Nephron progenitor cell (in vitro differentiated cells): ENCODE results near the gene WNK1.
A peak's percentile ranks its signal among the peaks of the same experiment; 100 is the strongest.

Experiments
- DNase-seq: peaks from one replicate; pipeline ENCODE4 v3.0.0; 2021
- H3K27ac Mint-ChIP-seq: 2 replicates; pipeline ENCODE4 v1.8.0; 2021; ENCODE audit warnings: mild to moderate bottlenecking, moderate library complexity, mixed read lengths
- H3K27me3 Mint-ChIP-seq: 2 replicates; pipeline ENCODE4 v1.8.0; 2021; ENCODE audit warnings: mild to moderate bottlenecking, low read depth, mixed read lengths; ENCODE audit not compliant: poor library complexity
- H3K36me3 Mint-ChIP-seq: 2 replicates; pipeline ENCODE4 v1.8.0; 2021; ENCODE audit warnings: low read depth, mixed read lengths
- H3K4me1 Mint-ChIP-seq: 2 replicates; pipeline ENCODE4 v1.8.0; 2021; ENCODE audit warnings: mixed read lengths
- H3K4me3 Mint-ChIP-seq: 2 replicates; pipeline ENCODE4 v1.8.0; 2021; ENCODE audit warnings: mild to moderate bottlenecking, moderate library complexity, mixed read lengths
- H3K9me3 Mint-ChIP-seq: 2 replicates; pipeline ENCODE4 v1.8.0; 2021; ENCODE audit warnings: mild to moderate bottlenecking, moderate library complexity, mixed read lengths
- CTCF ChIP-seq: fragments of 200-600 bp; sonication (generic); IDR thresholded peaks from 2 replicates; pipeline ENCODE4 v1.5.0; 2021; ENCODE audit warnings: antibody characterized with exemption

Gene WNK1

GRCh38 chr12:913919-914698, 161.7 kb downstream of the WNK1 start:
- DNase-seq: no peak
- H3K9me3 Mint-ChIP-seq: no peaks in the 10 kb centered on the region
- no peak for TF ChIP-seq CTCF
- no peak overlapping the region for H3K4me3 Mint-ChIP-seq
- peaks cover 11% of the 10 kb centered on the region for H3K4me1 Mint-ChIP-seq
- H3K27me3 Mint-ChIP-seq: no peaks in the 10 kb centered on the region
- H3K36me3 Mint-ChIP-seq: peaks cover 87% of the 10 kb centered on the region
- H3K27ac Mint-ChIP-seq: peak overlapping the region; percentile 90

- no peak overlapping the region for H3K4me3 Mint-ChIP-seq
- peaks cover 87% of the 10 kb centered on the region for H3K36me3 Mint-ChIP-seq
- H3K27ac Mint-ChIP-seq: peak overlapping the region; percentile 36
- no peaks in the 10 kb centered on the region for H3K27me3 Mint-ChIP-seq
- no peaks in the 10 kb centered on the region for H3K9me3 Mint-ChIP-seq
- no peak for DNase-seq
- TF ChIP-seq CTCF: no peak
- H3K4me1 Mint-ChIP-seq: peaks cover 11% of the 10 kb centered on the region
These were observed 162.7 kb downstream of the WNK1 start for GRCh38 chr12:915090-915489.

GRCh38 chr12:916240-916639, 163.9 kb downstream of the WNK1 start:
- no peaks in the 10 kb centered on the region for H3K9me3 Mint-ChIP-seq
- peaks cover 11% of the 10 kb centered on the region for H3K4me1 Mint-ChIP-seq
- H3K36me3 Mint-ChIP-seq: peaks cover 92% of the 10 kb centered on the region
- peak overlapping the region; percentile 80 for H3K27ac Mint-ChIP-seq
- H3K27me3 Mint-ChIP-seq: no peaks in the 10 kb centered on the region
- TF ChIP-seq CTCF: no peak
- no peak overlapping the region for H3K4me3 Mint-ChIP-seq
- DNase-seq: peak; percentile 50

- Mint-ChIP-seq H3K27me3 (no peaks in the 10 kb centered on the region), H3K36me3 (peaks cover 90% of the 10 kb centered on the region), H3K4me1 (peaks cover 11% of the 10 kb centered on the region), H3K27ac (peak overlapping the region; percentile 52), H3K4me3 (no peak overlapping the region), H3K9me3 (no peaks in the 10 kb centered on the region)
- no peak for TF ChIP-seq CTCF
- DNase-seq: no peak
These were observed 164.5 kb downstream of the WNK1 start for GRCh38 chr12:916712-917445.

GRCh38 chr12:920676-921075, 168.3 kb downstream of the WNK1 start:
- H3K27ac Mint-ChIP-seq: peak overlapping the region; percentile 11
- H3K4me3 Mint-ChIP-seq: no peak overlapping the region
- H3K36me3 Mint-ChIP-seq: peaks cover 77% of the 10 kb centered on the region
- no peak for TF ChIP-seq CTCF
- no peak for DNase-seq
- H3K27me3 Mint-ChIP-seq: no peaks in the 10 kb centered on the region
- H3K4me1 Mint-ChIP-seq: peaks cover 11% of the 10 kb centered on the region
- H3K9me3 Mint-ChIP-seq: no peaks in the 10 kb centered on the region
